CD14-positive monocyte (primary cell): ENCODE measurements around the gene PLXNA2. TPM values are rescaled to one million over a fixed set of nuclear protein-coding genes. Genes with fewer than 3 reads are reported as not detected.

Experiments
- DNase-seq, 3 donors: peaks; one replicate each; pipeline ENCODE4 v3.0.0-alpha.2; 2011 to 2022
- H2AFZ ChIP-seq: 2 replicates; pipeline ENCODE4 v1.6.0; 2012; ENCODE audit warnings: mild to moderate bottlenecking, low read depth, low read length, inconsistent platforms; ENCODE audit not compliant: insufficient read depth, poor library complexity, severe bottlenecking
- H3K27ac ChIP-seq, 2 donors: 1 replicate in 1 of 2; 2 replicates in 1 of 2; pipeline ENCODE4 v1.5.1; 2012 to 2013; ENCODE audit warnings: low read length in 2 of 2, control low read depth in 1 of 2, inconsistent platforms in 1 of 2, low read depth in 1 of 2, mild to moderate bottlenecking in 1 of 2
- H3K27me3 ChIP-seq, 2 donors: one replicate each; pipeline versions ENCODE4 v1.6.0 to v1.6.1; 2011 to 2013; ENCODE audit warnings: low read length in 2 of 2; ENCODE audit not compliant: control insufficient read depth in 2 of 2, insufficient read depth in 2 of 2
- H3K36me3 ChIP-seq, 2 donors: replicated peaks in 1 of 2; 1 replicate in 1 of 2; 2 replicates in 1 of 2; pipeline versions ENCODE4 v1.5.1 to v1.6.1; 2012 to 2013; ENCODE audit warnings: low read length in 2 of 2, control low read depth in 1 of 2, inconsistent platforms in 1 of 2, mild to moderate bottlenecking in 1 of 2; ENCODE audit not compliant: insufficient read depth in 2 of 2, control insufficient read depth in 1 of 2
- H3K4me1 ChIP-seq, 2 donors: 1 replicate in 1 of 2; 2 replicates in 1 of 2; pipeline versions ENCODE4 v1.5.1 to v1.6.1; 2012 to 2013; ENCODE audit warnings: low read length in 2 of 2, control low read depth in 1 of 2, inconsistent platforms in 1 of 2, mild to moderate bottlenecking in 1 of 2, moderate library complexity in 1 of 2; ENCODE audit not compliant: insufficient read depth in 2 of 2, control insufficient read depth in 1 of 2
- H3K4me2 ChIP-seq: replicated peaks from 2 replicates; pipeline ENCODE3; 2012; ENCODE audit warnings: low read length, moderate library complexity, mild to moderate bottlenecking; ENCODE audit not compliant: poor library complexity, severe bottlenecking; ENCODE audit errors: extremely low read depth
- H3K4me3 ChIP-seq, 3 experiments: fragments of 200-600 bp in 1 of 3; sonication (generic) in 1 of 3; replicated peaks in 1 of 3; 1 replicate in 2 of 3; 2 replicates in 1 of 3; pipeline ENCODE4 v1.5.1; 2011 to 2013; ENCODE audit warnings: low read length in 3 of 3, mild to moderate bottlenecking in 3 of 3, control low read depth in 2 of 3, low read depth in 2 of 3, inconsistent platforms in 1 of 3, moderate library complexity in 1 of 3
- H3K79me2 ChIP-seq: 2 replicates; pipeline ENCODE4 v1.6.0; 2012; ENCODE audit warnings: mild to moderate bottlenecking, control low read depth, inconsistent platforms, low read length, moderate library complexity; ENCODE audit not compliant: insufficient read depth
- H3K9ac ChIP-seq: 2 replicates; pipeline ENCODE4 v1.6.0; 2017; ENCODE audit warnings: low read length, mild to moderate bottlenecking; ENCODE audit not compliant: insufficient read depth, poor library complexity, severe bottlenecking
- H3K9me3 ChIP-seq, 2 donors: replicated peaks in 1 of 2; 1 replicate in 1 of 2; 2 replicates in 1 of 2; pipeline versions ENCODE4 v1.5.1 to v1.6.1; 2012 to 2013; ENCODE audit warnings: low read length in 2 of 2, control low read depth in 1 of 2; ENCODE audit not compliant: control insufficient read depth in 1 of 2, insufficient read depth in 1 of 2
- H4K20me1 ChIP-seq: 2 replicates; pipeline ENCODE4 v1.6.0; 2012; ENCODE audit warnings: mild to moderate bottlenecking, low read length, control low read depth, moderate library complexity; ENCODE audit not compliant: insufficient read depth
- H3K27ac Mint-ChIP-seq, 7 donors: one replicate each; pipeline ENCODE4 v1.8.0; 2020; ENCODE audit warnings: mild to moderate bottlenecking in 7 of 7, mixed read lengths in 7 of 7, moderate library complexity in 6 of 7, inconsistent platforms in 2 of 7
- H3K27me3 Mint-ChIP-seq, 3 donors: one replicate each; pipeline ENCODE4 v1.8.0; 2021 to 2022; ENCODE audit warnings: low read depth in 3 of 3, mild to moderate bottlenecking in 3 of 3, mixed read lengths in 3 of 3, moderate library complexity in 3 of 3, inconsistent platforms in 1 of 3
- H3K36me3 Mint-ChIP-seq, 2 donors: one replicate each; pipeline ENCODE4 v1.8.0; 2020; ENCODE audit warnings: mixed read lengths in 2 of 2, inconsistent platforms in 1 of 2, mild to moderate bottlenecking in 1 of 2
- H3K4me1 Mint-ChIP-seq: one replicate; pipeline ENCODE4 v1.8.0; 2020; ENCODE audit warnings: mild to moderate bottlenecking, mixed read lengths
- H3K4me3 Mint-ChIP-seq, 2 donors: one replicate each; pipeline ENCODE4 v1.8.0; 2020; ENCODE audit warnings: mild to moderate bottlenecking in 2 of 2, mixed read lengths in 2 of 2, moderate library complexity in 1 of 2
- H3K9me3 Mint-ChIP-seq, 7 donors: one replicate each; pipeline ENCODE4 v1.8.0; 2020 to 2022; ENCODE audit warnings: mixed read lengths in 7 of 7, mild to moderate bottlenecking in 6 of 7, moderate library complexity in 6 of 7, inconsistent platforms in 2 of 7
- CTCF ChIP-seq: fragments of 200-600 bp; IDR thresholded peaks from one replicate; pipeline ENCODE4 v1.8.0; 2022; ENCODE audit warnings: antibody characterized with exemption, mild to moderate bottlenecking
- WGBS: methylation state at CpG from one replicate; pipeline ENCODE4 v1.1.5; 2013; ENCODE audit warnings: missing lambda C conversion rate; ENCODE audit not compliant: insufficient coverage; 5-methylcytosine and 5-hydroxymethylcytosine counted together
- intact Hi-C, 2 donors: fragments of 100-400 bp; cut with micrococcal nuclease; formaldehyde crosslinking; loops; one replicate each; pipeline versions ENCODE4 v1.15.0 to v1.15.1; 2023
- polyA plus RNA-seq, 3 donors: library from polyadenylated mRNA; depleted of rRNA in 1 of 3; unstranded in 2 of 3; stranded (reverse) in 1 of 3; fragments of 300-500 nt in 2 of 3; fragments of >200 nt in 1 of 3; fragmentation: Illumina TruSeq in 2 of 3; gene quantifications; 1 replicate in 2 of 3; 2 replicates in 1 of 3; pipeline ENCODE4 v1.2.3, GENCODE V29; 2012 to 2021

The PLXNA2 gene
- polyA plus RNA-seq, 3 donors: 0.75 to 2.1 (median 1.1) TPM

- TF ChIP-seq CTCF: no peak
- Histone ChIP-seq H4K20me1 (no peaks in the 10 kb centered on the region), H3K4me3 (no peak overlapping the region), H3K27me3 (peaks cover 3 to 20% of the 10 kb centered on the region in 2 donors), H3K4me2 (no peak overlapping the region), H2AFZ (no peak overlapping the region), H3K79me2 (no peaks in the 10 kb centered on the region), H3K9ac (no peak overlapping the region), H3K27ac (no peak overlapping the region), H3K4me1 (no peaks in the 10 kb centered on the region), H3K9me3 (no peaks in the 10 kb centered on the region), H3K36me3 (no peaks in the 10 kb centered on the region)
- H3K4me1 Mint-ChIP-seq: peaks cover 5% of the 10 kb centered on the region
- H3K27ac Mint-ChIP-seq: no peak overlapping the region
- H3K36me3 Mint-ChIP-seq: no peaks in the 10 kb centered on the region
- intact Hi-C loops: no loop called here
- peaks cover 20 to 28% (median 24%) of the 10 kb centered on the region in 3 donors for H3K27me3 Mint-ChIP-seq
- DNase-seq: no peak
- no peaks in the 10 kb centered on the region for H3K9me3 Mint-ChIP-seq
- H3K4me3 Mint-ChIP-seq: peak overlapping the region in 1 of 2 donors; percentile 61
- no CpG with 5 or more reads among the region's 1 CpG for WGBS
Measured at GRCh38 chr1:208162903-208163302, 81.3 kb downstream of the PLXNA2 start.

- no peak for DNase-seq
- H3K27me3 ChIP-seq: peaks cover 3 to 20% of the 10 kb centered on the region in 2 donors
- H3K9ac ChIP-seq: no peak overlapping the region
- no peaks in the 10 kb centered on the region for H3K9me3 Mint-ChIP-seq
- no peak overlapping the region for H2AFZ ChIP-seq
- no peak overlapping the region for H3K27ac ChIP-seq
- no peak overlapping the region for H3K27ac Mint-ChIP-seq
- no peak for TF ChIP-seq CTCF
- H3K36me3 Mint-ChIP-seq: no peaks in the 10 kb centered on the region
- WGBS: 100% methylated on average over 3 of the region's 6 CpGs
- no peak overlapping the region for H3K4me2 ChIP-seq
- H3K27me3 Mint-ChIP-seq: peaks cover 23 to 29% (median 23%) of the 10 kb centered on the region in 3 donors
- no peaks in the 10 kb centered on the region for H4K20me1 ChIP-seq
- H3K36me3 ChIP-seq: no peaks in the 10 kb centered on the region
- H3K4me3 ChIP-seq: no peak overlapping the region
- no peaks in the 10 kb centered on the region for H3K9me3 ChIP-seq
- peaks cover 5% of the 10 kb centered on the region for H3K4me1 Mint-ChIP-seq
- H3K79me2 ChIP-seq: no peaks in the 10 kb centered on the region
- intact Hi-C loops: no loop called here
- H3K4me3 Mint-ChIP-seq: no peak overlapping the region
- no peaks in the 10 kb centered on the region for H3K4me1 ChIP-seq
Measured at GRCh38 chr1:208161656-208162375, 82.4 kb downstream of the PLXNA2 start.
